ENCODE data around the gene DENND2D. TPM values are rescaled to one million over a fixed set of nuclear protein-coding genes. Genes with fewer than 3 reads are reported as not detected.

Gene DENND2D
- total and polyA plus RNA-seq, 11 donors = 0.96 to 23.9 (median 1.3) TPM

DNA sequence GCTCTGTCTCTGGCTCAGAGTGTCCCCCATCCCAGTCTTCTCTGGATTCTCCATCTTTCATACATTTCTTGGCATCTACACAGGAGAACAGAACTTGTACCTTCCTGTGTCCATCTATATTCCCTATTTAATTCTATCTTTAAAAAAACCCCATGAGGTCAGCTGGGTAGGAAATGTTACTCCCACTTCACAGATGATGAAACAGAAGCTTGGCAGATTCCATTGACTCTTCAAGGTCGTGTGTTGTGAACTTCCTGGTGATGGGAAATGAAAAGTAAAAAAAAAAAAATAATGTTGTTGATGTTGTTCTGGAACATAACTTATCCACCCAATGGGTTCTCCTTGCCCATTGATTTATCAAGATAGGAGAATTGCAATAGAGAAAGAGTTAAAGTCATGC is 35.9 kb upstream of the DENND2D start:
- no peaks in the 10 kb centered on the region for H3K9me3 ChIP-seq
- H3K36me3 ChIP-seq = no peaks in the 10 kb centered on the region
- intact Hi-C loops (cut with DNase I) = no loop called here
- no peak for DNase-seq
- H3K4me3 ChIP-seq = no peak overlapping the region
- no peaks in the 10 kb centered on the region for H3K27me3 ChIP-seq
- WGBS, 4 donors = 11 to 39% (median 26%) methylated on average over 1 of the region's 1 CpG
- no peak for TF ChIP-seq POLR2A (IDR thresholded peaks at IDR 0.05)
- TF ChIP-seq, protein P1, sequence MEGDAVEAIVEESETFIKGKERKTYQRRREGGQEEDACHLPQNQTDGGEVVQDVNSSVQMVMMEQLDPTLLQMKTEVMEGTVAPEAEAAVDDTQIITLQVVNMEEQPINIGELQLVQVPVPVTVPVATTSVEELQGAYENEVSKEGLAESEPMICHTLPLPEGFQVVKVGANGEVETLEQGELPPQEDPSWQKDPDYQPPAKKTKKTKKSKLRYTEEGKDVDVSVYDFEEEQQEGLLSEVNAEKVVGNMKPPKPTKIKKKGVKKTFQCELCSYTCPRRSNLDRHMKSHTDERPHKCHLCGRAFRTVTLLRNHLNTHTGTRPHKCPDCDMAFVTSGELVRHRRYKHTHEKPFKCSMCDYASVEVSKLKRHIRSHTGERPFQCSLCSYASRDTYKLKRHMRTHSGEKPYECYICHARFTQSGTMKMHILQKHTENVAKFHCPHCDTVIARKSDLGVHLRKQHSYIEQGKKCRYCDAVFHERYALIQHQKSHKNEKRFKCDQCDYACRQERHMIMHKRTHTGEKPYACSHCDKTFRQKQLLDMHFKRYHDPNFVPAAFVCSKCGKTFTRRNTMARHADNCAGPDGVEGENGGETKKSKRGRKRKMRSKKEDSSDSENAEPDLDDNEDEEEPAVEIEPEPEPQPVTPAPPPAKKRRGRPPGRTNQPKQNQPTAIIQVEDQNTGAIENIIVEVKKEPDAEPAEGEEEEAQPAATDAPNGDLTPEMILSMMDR (IDR thresholded peaks at IDR 0.05) = no peak
- ATAC-seq = no peak
- no peaks in the 10 kb centered on the region for H3K4me1 ChIP-seq
- H3K27ac ChIP-seq = no peak overlapping the region

DNA sequence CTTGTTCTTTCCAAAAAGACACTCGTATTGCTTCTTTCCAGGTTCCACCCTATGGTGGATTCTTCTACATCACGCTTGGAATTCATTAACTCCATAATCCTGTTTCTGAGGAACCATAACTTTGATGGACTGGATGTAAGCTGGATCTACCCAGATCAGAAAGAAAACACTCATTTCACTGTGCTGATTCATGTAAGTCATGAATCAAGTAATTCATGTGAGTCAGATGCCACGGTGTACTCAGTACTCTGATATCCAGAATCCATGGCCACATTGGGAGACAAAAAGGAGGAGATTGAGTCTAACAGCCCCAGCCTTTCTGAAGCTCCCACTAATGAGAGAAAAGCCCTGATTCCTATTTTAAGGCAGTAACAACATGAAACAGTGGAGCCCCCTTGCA is 34.4 kb upstream of the DENND2D start:
- no peaks in the 10 kb centered on the region for H3K36me3 ChIP-seq
- no peaks in the 10 kb centered on the region for H3K9me3 ChIP-seq
- no peak overlapping the region for H3K27ac ChIP-seq
- 85 to 91% (median 89%) methylated on average over 3 of the region's 3 CpGs for WGBS, 4 donors
- TF ChIP-seq, protein P1 (IDR thresholded peaks at IDR 0.05) = no peak
- no peak for TF ChIP-seq POLR2A (IDR thresholded peaks at IDR 0.05)
- no peaks in the 10 kb centered on the region for H3K4me1 ChIP-seq
- ATAC-seq (no peak), DNase-seq (no peak)
- H3K4me3 ChIP-seq = no peak overlapping the region
- intact Hi-C loops (cut with DNase I) = no loop called here
- no peaks in the 10 kb centered on the region for H3K27me3 ChIP-seq

DNA sequence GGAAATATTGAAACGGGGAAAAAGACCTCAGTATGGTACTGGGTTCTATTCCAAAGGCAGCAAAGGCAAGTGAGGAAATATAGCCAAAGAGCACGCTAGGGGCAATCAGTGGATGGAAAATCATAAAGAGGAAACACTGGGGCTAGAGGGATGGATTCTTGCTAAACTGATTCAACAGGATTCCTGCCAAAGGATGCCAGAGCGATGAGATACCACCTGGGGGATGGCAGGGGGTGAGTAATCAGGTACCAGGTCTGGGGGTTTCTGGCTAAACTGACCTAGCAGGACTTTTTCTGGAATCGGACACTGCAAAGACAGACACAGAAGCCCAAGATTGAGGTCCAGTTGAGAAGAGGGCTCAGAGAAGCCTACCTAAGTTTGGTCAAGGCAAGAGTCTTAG is 33.8 kb upstream of the DENND2D start:
- intact Hi-C loops (cut with DNase I) = no loop called here
- TF ChIP-seq, protein P1 (IDR thresholded peaks at IDR 0.05) = no peak
- no peak for TF ChIP-seq POLR2A (IDR thresholded peaks at IDR 0.05)
- 88 to 93% (median 91%) methylated on average over 4 of the region's 4 CpGs for WGBS, 4 donors
- DNase-seq (no peak), ATAC-seq (no peak)
- Histone ChIP-seq H3K4me3 (no peak overlapping the region), H3K4me1 (no peaks in the 10 kb centered on the region), H3K36me3 (no peaks in the 10 kb centered on the region), H3K27ac (no peak overlapping the region), H3K9me3 (no peaks in the 10 kb centered on the region), H3K27me3 (no peaks in the 10 kb centered on the region)

DNA sequence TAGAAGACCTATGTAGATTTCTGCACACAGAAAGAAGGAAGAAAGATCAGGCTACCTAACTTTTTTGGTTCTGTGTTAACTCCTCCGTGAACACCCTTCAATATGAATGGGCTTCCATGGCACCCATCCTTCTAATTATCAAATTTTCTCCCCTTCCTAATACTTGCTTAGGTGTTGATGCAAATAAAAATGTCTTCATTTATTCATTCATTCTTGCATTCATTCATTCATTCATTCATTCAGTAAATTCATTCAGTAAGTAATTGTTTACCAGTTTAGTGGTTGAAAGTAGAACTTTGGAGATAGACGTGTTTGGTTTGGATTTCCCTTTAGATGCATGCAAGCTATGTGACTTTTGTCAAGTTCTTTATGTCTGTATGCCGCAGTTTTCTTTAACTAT is 31.7 kb upstream of the DENND2D start:
- H3K27me3 ChIP-seq = no peaks in the 10 kb centered on the region
- H3K36me3 ChIP-seq = no peaks in the 10 kb centered on the region
- DNase-seq = no peak
- no peak overlapping the region for H3K27ac ChIP-seq
- WGBS, 4 donors = 89 to 97% (median 94%) methylated on average over 3 of the region's 3 CpGs
- ATAC-seq = no peak
- no peaks in the 10 kb centered on the region for H3K9me3 ChIP-seq
- H3K4me3 ChIP-seq = no peak overlapping the region
- intact Hi-C loops (cut with DNase I) = no loop called here
- peaks cover 0 to 19% (median 2%) of the 10 kb centered on the region in 12 donors for H3K4me1 ChIP-seq
- TF ChIP-seq POLR2A (IDR thresholded peaks at IDR 0.05) = no peak
- TF ChIP-seq, protein P1 (IDR thresholded peaks at IDR 0.05) = no peak
